HFF-Myc (cell line): Measurements from ENCODE around the gene SEPTIN10.
"Not testable (repeated sequence)": the region's sequence is repeated elsewhere in the genome, so short reads cannot be mapped to it uniquely, and the experiment has no call there.

ENCODE experiments used
- DNase-seq: peaks from one replicate; pipeline ENCODE4 v3.0.0-alpha.2; 2011; ENCODE audit warnings: low read depth; ENCODE audit errors: extremely low read depth
- H3K4me3 ChIP-seq: replicated peaks from 2 replicates; pipeline ENCODE4 v1.5.1; 2011; ENCODE audit warnings: low read depth, mild to moderate bottlenecking, control low read depth, low read length
- TF ChIP-seq, protein P1 (sequence below): IDR thresholded peaks from 2 replicates; pipeline ENCODE4 v1.5.1; 2012; ENCODE audit warnings: mild to moderate bottlenecking, low read depth, low read length, control low read depth; ENCODE audit errors: missing control alignments

SEPTIN10 gene

DNA sequence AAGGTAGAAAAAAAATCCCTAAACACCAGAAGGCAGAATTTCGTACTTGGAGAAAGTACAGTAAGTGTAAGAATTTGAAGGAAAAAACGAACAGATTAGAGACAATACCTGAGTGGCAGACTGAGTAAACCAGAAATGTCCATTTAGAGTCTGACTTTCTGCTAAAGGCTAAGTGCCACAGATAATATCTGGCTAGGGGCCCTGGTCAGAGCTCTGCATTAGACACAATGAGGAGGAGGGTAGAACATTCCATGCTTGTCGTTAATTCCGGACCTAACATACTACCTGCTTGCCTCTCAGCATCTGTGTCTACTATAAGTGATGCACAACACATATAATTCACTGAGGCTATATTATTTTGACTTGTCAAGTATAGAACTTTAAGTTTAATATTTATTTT, 18.1 kb downstream of the SEPTIN10 start:
- no peak for DNase-seq
- no peak overlapping the region for H3K4me3 ChIP-seq
- TF ChIP-seq, protein P1, sequence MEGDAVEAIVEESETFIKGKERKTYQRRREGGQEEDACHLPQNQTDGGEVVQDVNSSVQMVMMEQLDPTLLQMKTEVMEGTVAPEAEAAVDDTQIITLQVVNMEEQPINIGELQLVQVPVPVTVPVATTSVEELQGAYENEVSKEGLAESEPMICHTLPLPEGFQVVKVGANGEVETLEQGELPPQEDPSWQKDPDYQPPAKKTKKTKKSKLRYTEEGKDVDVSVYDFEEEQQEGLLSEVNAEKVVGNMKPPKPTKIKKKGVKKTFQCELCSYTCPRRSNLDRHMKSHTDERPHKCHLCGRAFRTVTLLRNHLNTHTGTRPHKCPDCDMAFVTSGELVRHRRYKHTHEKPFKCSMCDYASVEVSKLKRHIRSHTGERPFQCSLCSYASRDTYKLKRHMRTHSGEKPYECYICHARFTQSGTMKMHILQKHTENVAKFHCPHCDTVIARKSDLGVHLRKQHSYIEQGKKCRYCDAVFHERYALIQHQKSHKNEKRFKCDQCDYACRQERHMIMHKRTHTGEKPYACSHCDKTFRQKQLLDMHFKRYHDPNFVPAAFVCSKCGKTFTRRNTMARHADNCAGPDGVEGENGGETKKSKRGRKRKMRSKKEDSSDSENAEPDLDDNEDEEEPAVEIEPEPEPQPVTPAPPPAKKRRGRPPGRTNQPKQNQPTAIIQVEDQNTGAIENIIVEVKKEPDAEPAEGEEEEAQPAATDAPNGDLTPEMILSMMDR, result no peak

DNA sequence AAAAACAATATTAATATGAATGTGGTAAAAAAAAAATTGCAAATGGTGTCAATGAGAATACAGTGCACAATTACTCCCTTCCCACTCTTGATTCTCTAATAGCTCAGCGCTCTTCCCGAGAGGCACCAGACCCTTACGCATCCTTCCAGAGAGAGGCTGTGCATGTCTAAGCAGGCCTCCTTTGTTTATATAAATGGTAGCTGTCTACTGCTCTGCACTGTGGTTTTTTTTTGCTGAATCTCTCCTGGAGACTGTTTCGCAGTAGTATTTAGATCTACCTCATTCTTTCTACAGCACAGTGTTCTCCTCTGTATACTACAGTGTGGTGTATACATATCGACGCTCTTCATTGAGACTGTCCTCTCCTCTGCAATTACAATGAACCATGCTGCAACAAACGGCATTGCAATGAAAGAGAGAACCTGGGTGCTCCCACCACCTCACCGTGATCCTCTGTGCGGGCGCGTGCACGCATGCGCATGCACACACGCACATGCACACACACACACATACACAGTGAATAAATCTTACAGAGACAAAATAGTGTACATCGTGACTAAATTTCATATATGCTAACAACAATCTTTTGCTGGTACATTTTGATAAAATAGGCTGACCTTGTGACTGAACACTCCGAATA, 19.4 kb downstream of the SEPTIN10 start:
- H3K4me3 ChIP-seq, result no peak overlapping the region
- TF ChIP-seq, protein P1, result no peak
- no peak for DNase-seq

DNA sequence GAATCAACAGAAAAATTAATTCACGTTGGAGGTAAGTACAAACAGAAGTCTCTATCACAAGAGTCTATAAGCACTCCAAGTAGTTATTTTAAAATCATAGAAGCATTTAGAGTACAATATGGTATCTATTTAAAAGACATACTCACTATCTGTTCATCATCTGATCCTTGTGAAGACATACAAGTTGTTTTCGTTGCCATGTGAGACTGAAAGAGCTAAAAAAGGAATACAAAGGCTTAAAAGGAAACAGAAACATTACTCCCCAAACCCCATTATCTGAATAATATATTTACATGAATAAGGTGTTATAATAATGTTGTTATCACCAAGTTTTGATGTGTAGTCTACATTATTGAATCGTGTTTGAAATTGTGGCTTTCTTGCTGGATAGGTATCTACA, 20.9 kb downstream of the SEPTIN10 start:
- DNase-seq, result no peak
- H3K4me3 ChIP-seq, result no peak overlapping the region
- TF ChIP-seq, protein P1, result no peak

DNA sequence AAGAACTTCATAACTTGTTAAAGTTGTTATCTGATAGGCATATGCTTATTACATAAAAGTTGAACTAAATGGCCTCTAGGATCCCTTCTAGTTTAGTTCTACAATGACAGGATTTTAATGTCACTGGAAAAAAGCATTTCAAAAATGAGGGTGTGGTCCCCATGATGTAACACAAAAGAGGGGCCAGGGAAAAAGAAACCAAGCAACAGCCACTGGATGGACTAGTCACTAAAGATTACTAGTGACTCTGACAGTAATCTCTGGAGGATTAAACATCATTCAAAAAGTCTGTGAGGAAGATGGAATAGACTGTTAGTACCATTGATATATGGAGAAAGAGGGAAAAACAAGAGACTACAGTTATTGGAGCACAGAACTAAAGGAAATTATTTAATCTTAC, 22.6 kb downstream of the SEPTIN10 start:
- H3K4me3 ChIP-seq, result no peak overlapping the region
- TF ChIP-seq, protein P1, result no peak
- DNase-seq, result no peak

DNA sequence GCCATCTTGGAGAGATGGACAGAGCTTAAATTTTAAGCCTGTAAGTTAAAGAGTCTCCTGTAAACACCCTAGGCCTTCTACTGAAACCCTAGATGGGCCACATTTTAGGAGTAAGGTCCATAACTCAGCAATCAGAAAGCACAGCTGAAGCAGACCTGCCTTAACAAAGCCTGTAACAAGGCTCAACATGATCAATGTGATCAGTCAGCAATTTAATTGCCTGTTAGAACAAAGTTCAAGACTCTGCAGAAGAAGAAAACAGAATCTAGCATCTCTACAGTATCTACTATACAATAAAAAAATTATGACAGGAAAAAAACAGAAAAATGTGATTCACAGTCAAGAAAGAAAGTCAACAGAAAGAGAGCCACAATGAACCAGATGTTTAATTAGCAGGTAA, 27.1 kb downstream of the SEPTIN10 start:
- TF ChIP-seq, protein P1, result no peak
- DNase-seq, result no peak

DNA sequence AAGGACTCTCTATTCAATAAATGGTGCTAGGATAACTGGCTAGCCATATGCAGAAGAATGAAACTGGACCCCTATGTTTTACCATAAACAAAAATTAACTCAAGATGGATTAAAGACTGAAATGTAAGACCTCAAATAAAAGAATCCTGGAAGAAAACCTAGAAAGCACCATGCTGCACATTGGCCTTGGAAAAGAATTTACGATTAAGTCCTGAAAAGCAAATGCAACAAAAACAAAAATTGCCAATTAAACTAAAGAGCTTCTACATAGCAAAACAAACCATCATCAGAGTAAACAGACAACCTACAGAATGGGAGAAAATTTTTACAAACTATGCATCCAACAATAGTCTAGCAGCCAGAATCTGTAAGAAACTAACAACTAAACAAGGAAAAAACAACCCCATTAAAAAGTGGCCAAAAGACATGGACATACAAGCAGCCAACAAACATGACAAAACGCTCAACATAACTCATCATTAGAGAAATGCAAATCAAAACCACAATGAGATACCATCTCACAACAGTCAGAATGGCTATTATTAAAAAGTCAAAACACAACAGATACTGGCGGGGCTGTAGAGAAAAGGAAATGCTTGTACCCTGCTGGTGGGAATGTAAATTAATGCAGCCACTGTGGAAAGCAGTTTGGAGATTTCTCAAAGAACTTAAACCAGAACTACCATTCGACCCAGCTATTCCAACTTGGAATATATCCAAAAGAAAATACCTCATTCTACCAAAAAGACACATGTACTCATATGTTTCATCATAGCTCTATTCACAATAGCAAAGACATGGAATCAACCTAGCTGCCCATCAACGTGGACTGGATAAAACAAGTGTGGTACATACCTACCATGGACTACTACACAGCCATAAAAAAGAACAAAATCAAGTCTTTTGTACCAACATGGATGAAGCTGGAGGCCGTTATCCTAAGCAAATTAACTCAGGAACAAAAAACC, 30.6 kb downstream of the SEPTIN10 start:
- TF ChIP-seq, protein P1, result no peak
- DNase-seq, result no peak
- H3K4me3 ChIP-seq, result no peak overlapping the region

More for the DNA sequence above, 27.1 kb downstream of the SEPTIN10 start:
- H3K4me3 ChIP-seq, result no peak overlapping the region

DNA sequence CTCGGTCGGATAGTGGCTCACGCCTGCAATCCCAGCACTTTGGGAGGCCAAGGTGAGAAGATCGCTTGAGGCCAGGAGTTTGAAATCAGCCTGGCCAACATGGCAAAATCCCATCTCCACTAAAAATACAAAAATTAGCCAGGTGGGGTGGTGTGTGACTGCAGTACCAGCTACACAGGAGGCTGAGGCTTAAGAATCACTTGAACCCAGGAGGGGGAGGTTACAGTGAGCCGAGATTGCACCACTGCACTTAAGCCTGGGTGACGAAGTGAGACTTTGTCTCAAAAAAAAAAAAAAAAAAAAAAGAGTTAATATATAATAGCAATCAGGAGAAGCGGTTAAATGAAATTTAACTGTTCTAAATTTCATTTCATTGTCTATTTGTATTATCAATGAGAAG, 36.1 kb downstream of the SEPTIN10 start:
- not testable (repeated sequence) for H3K4me3 ChIP-seq, DNase-seq
